GOT3 (cell line): ENCODE data around the gene NDUFA8.

Experiments used
- DNase-seq: peaks from one replicate; lab custom pipeline; 2025; ENCODE audit warnings: mixed read lengths; lab: John Stamatoyannopoulos, UW

The NDUFA8 gene

DNA sequence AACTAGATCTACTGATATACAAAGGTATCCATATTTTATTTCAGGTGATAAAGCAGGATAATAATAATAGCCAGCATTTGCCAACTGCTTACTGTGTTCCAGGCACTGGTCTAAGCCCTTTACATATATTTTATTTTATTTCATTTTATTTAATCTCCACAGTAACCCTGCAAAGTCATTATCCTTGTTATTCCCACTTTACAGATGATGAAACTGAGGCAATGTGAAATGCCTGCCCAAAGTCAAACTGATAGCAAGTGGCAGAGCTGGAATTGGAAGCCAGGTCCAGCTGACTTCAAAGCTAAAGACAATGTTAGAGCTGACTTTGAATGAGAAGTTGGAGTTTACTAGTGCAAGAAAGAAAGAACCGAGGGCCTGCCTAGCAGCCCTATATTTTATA lies 25.0 kb upstream of the NDUFA8 start:
- no peak for DNase-seq

DNA sequence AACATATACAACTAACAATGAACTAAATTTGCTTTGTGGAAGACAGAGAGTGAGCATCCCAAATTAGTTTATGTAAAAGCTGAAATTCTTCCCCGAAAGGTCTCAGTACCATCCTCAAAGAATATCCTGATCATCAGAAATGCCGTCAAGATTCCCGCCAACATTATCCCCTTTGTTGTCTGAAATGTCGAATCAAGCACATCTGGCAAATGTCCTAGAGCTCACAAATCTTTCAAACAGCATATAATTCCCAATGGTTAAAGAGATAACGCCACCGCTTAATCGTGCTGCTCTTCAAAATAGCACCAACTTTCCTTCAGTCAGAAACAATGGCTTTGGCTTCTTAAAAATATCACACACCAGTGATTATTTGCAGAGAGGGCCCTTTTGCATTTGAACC lies 23.9 kb upstream of the NDUFA8 start:
- no peak for DNase-seq

GRCh38 chr9:122180633-122181032 lies 21.1 kb upstream of the NDUFA8 start:
- no peak for DNase-seq

DNA sequence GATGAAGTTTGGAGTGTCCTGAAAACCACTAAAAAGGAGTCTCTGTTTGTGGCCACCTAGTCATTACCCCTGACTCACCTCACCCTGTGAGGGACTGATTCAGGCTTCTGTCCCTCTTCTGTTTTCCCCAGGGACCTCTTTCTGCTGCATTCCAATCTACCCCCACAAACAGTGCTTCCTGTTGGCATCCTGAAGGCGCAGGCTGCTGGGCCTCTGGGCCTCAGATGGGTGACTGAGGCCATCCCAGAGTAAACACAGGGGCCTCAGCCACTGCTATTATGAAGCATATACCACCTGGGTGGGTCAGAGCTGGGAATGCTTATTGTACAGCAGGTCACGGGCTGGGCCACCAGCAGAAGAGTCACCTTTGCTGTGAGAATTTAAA lies 20.1 kb upstream of the NDUFA8 start:
- no peak for DNase-seq

DNA sequence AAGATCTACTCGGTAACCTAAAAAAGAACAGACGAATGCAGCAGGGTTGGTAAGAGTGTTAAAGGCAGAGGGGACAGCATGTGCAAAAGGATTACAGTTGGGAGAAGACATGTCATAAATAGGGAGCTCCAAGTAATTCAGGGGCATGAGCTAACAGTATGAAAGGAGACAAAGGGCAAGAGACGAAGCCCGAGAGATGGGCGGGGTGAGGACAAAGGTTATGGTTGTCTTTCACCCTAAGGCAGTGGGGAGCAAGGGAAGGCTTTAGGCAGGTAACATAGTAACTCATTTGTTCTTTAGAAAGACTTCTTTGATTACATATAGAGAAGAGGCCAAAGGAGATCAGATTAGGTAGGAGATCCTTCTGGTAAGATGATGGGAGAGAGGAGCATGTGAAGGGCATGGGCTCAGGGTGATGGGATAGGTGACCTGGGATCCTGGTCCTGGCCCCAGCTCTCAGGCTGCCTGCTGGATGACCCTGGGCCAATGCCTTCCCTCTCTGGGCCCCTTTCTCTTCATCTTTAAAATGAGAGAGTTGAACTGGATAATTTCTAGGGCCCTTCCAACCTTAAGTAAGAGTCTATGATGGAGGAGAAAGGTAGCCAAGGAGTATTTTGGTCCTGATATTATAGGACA lies 19.6 kb upstream of the NDUFA8 start:
- no peak for DNase-seq

GRCh38 chr9:122176916-122177315 lies 17.3 kb upstream of the NDUFA8 start:
- no peak for DNase-seq

GRCh38 chr9:122173670-122174069 lies 14.1 kb upstream of the NDUFA8 start:
- DNase-seq = no peak

GRCh38 chr9:122172131-122172530 lies 12.6 kb upstream of the NDUFA8 start:
- DNase-seq = no peak

DNA sequence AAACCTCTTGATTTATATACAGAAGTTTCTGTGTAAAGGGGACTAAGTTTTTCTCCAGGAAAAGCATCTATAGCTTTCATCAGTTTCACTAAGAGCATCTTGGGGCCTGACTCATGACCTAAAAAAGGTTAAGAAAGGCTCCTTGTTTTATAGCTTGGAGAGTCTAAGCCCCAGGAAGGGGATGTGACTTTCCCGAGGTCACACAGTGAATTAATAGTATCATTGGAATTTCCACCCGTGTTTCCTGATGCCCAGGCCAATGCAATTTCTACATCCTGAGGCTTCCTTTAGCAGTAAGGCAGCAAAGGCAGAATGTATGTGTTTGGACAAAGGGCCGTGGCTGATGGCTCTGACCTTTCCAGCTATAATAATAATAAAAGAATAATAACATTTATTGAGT lies 8.8 kb upstream of the NDUFA8 start:
- no peak for DNase-seq

DNA sequence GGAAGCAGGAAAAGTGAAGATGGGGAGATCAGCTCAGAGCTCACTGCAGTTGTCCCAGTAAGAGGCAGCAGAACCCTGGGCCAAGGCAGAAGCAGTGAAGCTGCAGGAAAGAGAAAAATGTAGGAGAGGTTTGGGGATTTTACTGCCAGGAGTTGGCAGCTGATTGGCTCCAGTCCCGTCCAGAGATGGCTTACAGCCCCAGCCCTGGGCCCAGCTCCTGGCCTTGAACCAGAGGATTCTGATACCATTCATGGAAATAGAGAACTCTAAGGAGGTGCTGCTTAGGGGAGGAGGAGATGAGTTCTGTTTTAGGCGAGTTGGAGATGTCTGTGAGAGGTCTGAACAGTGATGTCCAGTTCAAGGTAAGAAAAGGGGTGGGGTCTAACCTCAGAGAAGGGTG lies 4.7 kb upstream of the NDUFA8 start:
- no peak for DNase-seq

DNA sequence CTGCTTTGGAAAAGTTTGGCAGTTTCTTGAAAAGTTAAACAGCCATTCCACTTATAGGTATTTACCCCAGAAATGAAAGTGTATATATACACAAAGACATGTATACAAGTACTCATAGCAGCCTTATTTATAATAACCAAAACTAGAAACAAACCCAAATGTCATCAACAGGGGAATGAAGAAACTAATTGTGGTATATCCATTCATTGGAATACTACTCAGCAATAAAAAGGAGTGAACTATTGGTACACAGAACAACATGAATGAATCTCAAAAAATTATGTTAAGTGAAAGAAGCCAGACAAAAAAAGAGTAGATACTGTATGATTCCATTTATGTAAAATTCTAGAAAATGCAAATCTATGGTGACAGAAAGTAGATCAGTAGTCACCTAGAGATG lies 2.8 kb upstream of the NDUFA8 start:
- no peak for DNase-seq

- DNase-seq = no peak
These were observed 307 bp upstream of the NDUFA8 start for GRCh38 chr9:122159925-122160246.

GRCh38 chr9:122158202-122158601 lies 1.4 kb downstream of the NDUFA8 start:
- no peak for DNase-seq

GRCh38 chr9:122155796-122156195 lies 3.8 kb downstream of the NDUFA8 start:
- no peak for DNase-seq

GRCh38 chr9:122151267-122151828 lies 8.2 kb downstream of the NDUFA8 start:
- no peak for DNase-seq

DNA sequence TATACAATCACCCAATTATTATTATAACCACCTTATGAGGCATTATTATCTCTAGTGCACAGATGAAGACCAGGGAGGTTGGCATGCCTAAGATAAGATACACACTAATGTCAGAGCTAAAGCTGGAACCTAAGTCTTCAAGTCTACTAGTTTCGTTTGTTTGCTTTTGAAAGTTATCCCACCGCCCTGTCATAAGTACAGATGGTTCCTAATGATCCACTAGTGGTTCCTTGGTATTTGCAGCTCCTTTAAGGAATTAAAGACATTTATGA lies 14.1 kb downstream of the NDUFA8 start:
- no peak for DNase-seq

GRCh38 chr9:122144836-122145591 lies 14.6 kb downstream of the NDUFA8 start:
- DNase-seq = no peak

DNA sequence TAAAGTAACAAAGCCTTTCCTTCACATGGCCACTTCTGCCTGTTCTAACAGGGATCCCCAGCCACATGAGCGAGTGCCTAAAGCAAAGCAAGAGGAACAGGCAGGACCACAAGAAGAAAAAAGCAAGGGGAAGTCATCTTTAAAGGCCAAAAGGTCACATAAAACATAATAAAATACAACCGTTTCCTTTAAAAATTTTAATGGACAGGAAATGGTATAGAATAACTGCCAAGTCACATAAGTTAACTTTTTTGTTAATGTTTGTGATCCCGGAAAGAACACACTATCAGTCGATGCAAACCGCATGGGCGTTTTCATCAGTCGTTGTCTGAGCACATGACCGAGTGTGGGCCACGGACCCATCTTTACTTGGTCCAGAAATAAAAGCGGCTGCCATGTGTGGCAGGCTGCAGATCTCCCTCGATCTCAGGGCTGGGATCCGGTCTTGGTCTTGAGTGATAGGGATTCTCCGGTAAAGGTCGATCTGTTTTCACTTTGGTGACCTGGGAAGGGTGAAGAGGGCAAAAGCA lies 15.6 kb downstream of the NDUFA8 start:
- no peak for DNase-seq

GRCh38 chr9:122143296-122143695 lies 16.3 kb downstream of the NDUFA8 start:
- no peak for DNase-seq

DNA sequence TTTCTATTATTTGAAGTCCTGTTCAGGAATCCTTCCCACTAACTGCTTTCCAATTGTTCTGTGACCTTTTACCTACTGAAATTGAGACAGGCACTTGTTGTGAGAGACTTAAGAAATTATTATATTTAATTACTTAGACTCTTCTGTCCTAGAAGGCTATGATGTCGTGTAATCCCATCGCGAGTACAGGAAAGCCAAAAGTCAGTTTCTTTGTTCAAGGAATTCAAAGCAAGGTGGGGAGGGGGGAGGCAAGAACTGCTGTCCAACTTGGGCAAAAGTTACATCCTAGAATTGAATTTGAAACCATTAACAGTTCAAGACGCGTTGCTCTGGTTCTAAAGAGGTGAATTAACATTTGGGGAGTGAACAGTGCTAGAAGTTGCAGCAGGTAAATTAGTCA lies 17.9 kb downstream of the NDUFA8 start:
- DNase-seq = no peak

DNA sequence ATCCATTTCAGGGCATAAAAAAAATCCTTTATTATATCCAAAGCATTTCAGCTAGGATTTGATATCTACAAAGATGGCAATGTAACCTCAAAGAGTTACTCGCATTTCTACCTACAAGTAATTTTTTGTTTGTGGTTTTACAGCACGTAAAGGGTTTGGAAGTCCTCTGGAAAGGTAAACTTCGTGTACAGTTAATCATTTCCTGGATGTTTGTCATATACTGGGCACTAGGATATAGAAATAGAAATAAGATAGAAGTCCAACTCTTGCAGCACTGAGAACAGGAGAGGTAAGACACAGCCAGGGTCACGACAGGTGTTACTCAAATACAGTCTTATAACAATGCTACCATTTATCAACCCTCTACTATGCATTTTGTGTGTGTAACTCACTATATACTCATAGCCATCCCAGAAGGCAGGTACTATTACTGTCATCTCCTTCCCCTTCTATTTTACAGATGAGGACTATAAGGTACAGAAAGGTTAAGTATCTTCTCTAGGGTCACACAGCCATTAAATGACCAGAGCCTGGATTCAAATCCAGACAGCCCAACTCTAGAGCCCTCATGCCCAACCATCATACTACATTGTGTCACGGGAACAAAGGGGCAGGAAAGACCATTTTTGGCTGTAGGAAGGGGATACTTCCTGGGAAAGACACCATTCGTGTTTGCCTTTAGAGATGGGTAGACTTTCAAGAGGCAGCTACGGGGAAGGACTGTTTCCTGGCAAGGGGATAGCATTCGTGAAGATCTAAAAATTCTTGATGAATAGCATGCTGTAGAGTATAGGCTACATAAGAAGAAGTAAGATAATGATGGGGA lies 19.0 kb downstream of the NDUFA8 start:
- DNase-seq = no peak

DNA sequence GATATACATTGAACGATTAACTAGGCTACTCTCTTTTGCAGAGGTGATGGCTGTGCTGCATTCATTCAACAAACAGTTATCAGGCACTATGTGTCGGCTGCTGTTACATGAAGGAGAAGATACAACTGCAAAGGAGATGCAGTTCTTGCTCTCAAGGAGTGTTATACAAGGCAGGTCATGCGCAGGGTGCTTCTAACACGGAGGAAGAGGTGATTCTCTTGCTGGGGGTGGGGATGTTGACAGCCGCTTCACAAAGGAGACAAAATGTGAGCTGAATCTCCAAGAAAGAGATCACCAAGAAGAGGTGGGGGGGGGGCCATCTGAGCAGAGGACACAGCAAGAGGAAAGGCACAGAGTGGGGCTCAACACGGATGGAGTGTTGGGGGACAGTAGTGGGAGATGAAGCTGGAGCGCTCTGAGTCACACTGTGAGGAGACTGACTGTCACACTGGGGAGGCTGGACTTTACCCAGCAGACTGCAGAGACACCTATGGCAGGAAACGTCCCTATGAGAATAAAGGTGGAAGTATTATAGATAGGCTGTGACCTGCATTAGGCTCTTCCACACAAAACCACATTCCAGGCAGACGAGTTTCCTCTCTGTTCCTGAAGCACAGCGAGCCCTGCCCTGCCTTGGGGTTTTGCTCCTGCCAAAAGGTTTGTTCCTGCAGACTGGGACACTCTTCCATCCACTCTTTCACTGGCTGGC lies 20.9 kb downstream of the NDUFA8 start:
- no peak for DNase-seq
